ENCODE measurements around the gene AIDA.
"Not testable (repeated sequence)": the region's sequence is repeated elsewhere in the genome, so short reads cannot be mapped to it uniquely, and the experiment has no call there.

AIDA gene

GRCh38 chr1:222711319-222712252 lies 705 bp downstream of the AIDA start:
- peak in 1 of 2 experiments; percentile 3 for DNase-seq

GRCh38 chr1:222709700-222710153 lies 2.6 kb downstream of the AIDA start:
- DNase-seq = no peak

GRCh38 chr1:222706815-222707214 lies 5.5 kb downstream of the AIDA start:
- no peak for DNase-seq

GRCh38 chr1:222704260-222704659 lies 8.0 kb downstream of the AIDA start:
- DNase-seq = no peak

GRCh38 chr1:222702210-222702609 lies 10.1 kb downstream of the AIDA start:
- DNase-seq = no peak

GRCh38 chr1:222697826-222698225 lies 14.5 kb downstream of the AIDA start:
- no peak for DNase-seq

- DNase-seq = no peak
Measured at GRCh38 chr1:222697203-222697602, 15.1 kb downstream of the AIDA start.

GRCh38 chr1:222696741-222697140 lies 15.6 kb downstream of the AIDA start:
- DNase-seq = no peak

- DNase-seq = no peak
Measured at GRCh38 chr1:222694927-222695326, 17.4 kb downstream of the AIDA start.

- no peak for DNase-seq
Measured at GRCh38 chr1:222691016-222691415, 21.3 kb downstream of the AIDA start.

- DNase-seq = no peak
Measured at GRCh38 chr1:222680080-222680479, 32.2 kb downstream of the AIDA start.

- DNase-seq = no peak
Measured at GRCh38 chr1:222670110-222670509, 42.2 kb downstream of the AIDA start.

- not testable (repeated sequence) for DNase-seq
Measured at GRCh38 chr1:222669107-222669506, 43.2 kb downstream of the AIDA start.

- DNase-seq = not testable (repeated sequence)
Measured at GRCh38 chr1:222668184-222668583, 44.1 kb downstream of the AIDA start.

GRCh38 chr1:222665964-222666363 lies 46.3 kb downstream of the AIDA start:
- DNase-seq = no peak

GRCh38 chr1:222663431-222663934 lies 48.8 kb downstream of the AIDA start:
- no peak for DNase-seq

- no peak for DNase-seq
Measured at GRCh38 chr1:222657899-222658298, 54.4 kb downstream of the AIDA start.

- DNase-seq = no peak
Measured at GRCh38 chr1:222656391-222657155, 55.7 kb downstream of the AIDA start.

GRCh38 chr1:222654849-222655248 lies 57.4 kb downstream of the AIDA start:
- DNase-seq = no peak

GRCh38 chr1:222653178-222653827 lies 59.0 kb downstream of the AIDA start:
- no peak for DNase-seq

GRCh38 chr1:222652676-222653075 lies 59.6 kb downstream of the AIDA start:
- DNase-seq = no peak

GRCh38 chr1:222644636-222644980 lies 67.7 kb downstream of the AIDA start:
- no peak for DNase-seq

Measured in NCI-H187 (cell line).